Epithelial cell of prostate (primary cell): ENCODE data around the gene ADAMTS18.
"Not testable (repeated sequence)": the region's sequence is repeated elsewhere in the genome, so short reads cannot be mapped to it uniquely, and the experiment has no call there.

Source experiments
- DNase-seq: peaks from one replicate; pipeline ENCODE4 v3.0.0-alpha.2; 2011; ENCODE audit warnings: low read depth, low spot score
- H3K27ac ChIP-seq: fragments of 450-650 bp; 2 replicates; pipeline ENCODE4 v1.5.1; 2017; ENCODE audit warnings: mild to moderate bottlenecking

The ADAMTS18 gene, protein sequence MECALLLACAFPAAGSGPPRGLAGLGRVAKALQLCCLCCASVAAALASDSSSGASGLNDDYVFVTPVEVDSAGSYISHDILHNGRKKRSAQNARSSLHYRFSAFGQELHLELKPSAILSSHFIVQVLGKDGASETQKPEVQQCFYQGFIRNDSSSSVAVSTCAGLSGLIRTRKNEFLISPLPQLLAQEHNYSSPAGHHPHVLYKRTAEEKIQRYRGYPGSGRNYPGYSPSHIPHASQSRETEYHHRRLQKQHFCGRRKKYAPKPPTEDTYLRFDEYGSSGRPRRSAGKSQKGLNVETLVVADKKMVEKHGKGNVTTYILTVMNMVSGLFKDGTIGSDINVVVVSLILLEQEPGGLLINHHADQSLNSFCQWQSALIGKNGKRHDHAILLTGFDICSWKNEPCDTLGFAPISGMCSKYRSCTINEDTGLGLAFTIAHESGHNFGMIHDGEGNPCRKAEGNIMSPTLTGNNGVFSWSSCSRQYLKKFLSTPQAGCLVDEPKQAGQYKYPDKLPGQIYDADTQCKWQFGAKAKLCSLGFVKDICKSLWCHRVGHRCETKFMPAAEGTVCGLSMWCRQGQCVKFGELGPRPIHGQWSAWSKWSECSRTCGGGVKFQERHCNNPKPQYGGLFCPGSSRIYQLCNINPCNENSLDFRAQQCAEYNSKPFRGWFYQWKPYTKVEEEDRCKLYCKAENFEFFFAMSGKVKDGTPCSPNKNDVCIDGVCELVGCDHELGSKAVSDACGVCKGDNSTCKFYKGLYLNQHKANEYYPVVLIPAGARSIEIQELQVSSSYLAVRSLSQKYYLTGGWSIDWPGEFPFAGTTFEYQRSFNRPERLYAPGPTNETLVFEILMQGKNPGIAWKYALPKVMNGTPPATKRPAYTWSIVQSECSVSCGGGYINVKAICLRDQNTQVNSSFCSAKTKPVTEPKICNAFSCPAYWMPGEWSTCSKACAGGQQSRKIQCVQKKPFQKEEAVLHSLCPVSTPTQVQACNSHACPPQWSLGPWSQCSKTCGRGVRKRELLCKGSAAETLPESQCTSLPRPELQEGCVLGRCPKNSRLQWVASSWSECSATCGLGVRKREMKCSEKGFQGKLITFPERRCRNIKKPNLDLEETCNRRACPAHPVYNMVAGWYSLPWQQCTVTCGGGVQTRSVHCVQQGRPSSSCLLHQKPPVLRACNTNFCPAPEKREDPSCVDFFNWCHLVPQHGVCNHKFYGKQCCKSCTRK (N-terminal part only)

DNA sequence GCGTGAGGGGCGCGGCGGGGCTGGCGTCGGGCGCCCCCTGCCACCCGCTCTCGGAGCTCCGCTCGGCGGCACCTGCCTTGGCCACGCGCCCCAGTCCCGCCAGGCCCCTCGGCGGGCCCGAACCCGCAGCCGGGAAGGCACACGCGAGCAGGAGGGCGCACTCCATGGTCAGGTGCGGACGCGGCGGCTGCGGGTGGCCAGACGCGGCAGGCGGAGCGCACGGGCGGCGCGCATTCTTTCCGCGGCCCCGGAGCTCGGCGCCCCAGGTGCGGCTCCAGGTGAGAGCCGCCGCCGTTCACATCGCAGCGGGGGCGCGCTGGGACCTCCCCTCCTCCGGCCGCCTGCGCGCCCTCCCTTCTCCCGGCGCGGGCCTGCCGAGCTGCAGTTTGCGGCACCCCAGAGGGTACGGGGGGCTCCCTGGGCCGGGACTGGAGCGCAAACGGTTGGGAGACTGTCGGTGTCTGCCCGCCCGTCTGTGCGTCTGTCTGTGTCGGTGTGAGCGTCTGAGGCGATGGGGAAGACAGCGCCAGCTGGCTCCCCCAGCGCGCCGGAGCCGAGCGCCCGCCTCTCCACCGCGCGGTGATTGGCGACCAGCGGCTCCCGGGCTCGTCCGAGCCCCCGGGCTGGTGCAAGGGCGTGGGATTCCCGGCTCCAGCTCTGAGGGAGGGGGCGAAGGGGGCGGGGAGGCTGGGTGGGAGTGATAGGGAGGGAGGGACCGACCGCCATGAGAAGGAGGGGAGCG, at the start of gene ADAMTS18:
Gene ADAMTS18, minus strand, starts transcription at position 505 of the 742 bp plus-strand sequence. Its CDS starts 339 bp downstream, at position 166.
- no peak within 1 kb of the TSS for H3K27ac ChIP-seq
- no peak for DNase-seq

DNA sequence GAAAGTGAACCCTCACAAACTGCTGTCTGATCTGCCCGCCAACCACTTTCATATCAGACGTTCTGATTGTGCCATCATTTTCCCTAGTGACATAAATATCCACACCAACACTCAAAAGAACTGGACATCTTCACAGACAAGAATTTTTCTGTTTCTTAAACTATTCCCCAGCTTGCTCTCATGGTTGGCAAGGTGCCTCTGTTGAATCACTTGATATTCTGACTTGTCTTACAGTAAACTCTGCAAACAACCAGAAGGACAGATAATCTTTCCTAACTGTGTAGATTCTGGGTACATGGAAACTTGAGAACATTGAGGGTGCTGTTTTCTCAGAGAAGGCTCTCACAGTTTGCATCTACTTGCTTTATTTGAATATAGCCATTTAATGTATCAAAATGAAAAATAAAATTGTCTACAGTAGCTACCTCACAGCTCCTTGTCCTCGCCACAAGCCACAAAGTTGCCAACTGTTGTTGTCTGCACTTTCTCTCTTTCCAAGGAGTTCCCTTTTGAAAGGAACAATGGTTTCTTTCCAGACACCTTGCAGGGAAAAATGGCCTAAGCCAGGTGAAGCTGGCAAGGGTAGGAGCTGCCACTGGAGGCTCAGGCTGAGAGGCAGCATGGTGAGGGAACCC, 46.0 kb upstream of the ADAMTS18 start:
- no peak overlapping the region for H3K27ac ChIP-seq
- DNase-seq, result no peak

DNA sequence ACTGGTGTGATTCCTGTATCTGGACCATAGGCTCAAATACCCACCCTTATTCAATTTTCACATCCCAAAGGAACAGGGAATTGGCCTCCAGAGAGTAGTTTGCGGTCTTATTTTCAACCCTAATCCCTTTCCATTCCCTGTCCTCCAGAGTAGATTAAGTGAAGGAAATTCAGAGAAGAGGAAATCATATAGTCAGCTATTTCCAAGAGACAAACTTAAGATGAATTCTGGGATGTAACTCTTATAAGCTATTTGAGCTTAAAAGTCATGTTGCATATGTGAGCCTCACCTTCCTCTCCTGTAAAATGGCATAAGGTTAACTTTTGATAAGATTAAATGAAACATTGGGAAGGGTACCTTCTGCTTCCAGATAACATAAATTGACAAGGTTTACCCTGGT, 37.4 kb upstream of the ADAMTS18 start:
- no peak overlapping the region for H3K27ac ChIP-seq
- DNase-seq, result no peak

DNA sequence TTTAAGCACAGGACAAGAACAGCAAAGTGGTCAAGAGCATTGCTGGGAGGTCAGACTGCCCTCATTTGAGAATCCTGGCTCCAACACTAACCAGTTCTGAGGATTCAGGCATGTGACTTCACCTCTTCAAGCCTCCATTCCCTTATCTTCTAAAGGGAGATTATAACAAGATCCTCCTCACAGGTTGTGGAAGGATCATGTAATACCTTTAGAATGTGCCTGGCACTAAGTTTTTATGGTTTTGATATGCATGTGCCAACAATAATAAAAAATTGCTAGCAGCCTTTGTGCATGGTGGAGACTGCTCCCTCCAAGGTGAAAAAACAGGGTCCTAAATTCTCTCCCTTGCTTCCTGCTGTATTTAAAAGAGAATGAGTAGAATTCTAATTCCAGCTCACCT, 36.0 kb upstream of the ADAMTS18 start:
- no peak for DNase-seq
- H3K27ac ChIP-seq, result no peak overlapping the region

DNA sequence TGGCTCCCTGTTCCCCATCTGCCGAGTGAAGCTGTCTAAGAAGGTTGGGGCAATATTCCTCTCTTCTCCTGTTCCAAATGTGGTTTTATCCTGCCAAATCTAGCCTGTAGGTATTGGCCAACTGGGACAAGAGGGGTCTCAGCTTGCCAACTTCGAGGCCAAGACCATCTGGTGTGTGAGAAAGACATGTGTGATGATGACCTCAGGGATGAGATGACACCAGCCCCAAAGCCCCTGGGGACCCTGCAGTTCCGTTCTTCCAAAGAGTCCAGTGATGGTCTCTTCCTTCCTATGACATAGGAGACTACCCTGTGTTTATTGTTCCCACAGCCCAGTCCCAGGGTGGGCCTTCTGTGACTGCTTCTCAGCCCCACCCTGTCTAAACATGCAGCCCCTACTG, 34.8 kb upstream of the ADAMTS18 start:
- no peak overlapping the region for H3K27ac ChIP-seq
- no peak for DNase-seq

DNA sequence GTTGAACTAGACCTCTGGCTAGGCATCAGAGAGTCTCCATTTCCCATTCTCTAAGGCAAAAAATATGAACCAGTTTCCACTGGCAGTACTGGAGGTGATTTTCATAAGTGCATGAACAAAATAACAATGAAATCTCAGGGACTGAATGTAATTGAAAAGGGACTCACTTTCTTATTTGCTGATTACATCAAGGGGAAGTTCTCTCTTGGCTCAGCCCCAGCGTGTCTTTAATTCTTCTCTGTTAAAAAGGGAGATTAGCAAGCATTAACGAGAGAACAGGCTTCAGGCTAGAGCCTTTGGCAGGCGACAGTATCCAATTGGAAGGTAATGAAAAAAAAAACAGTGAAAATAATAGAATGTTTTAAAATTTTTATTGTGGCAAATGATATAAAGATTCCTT, 34.0 kb upstream of the ADAMTS18 start:
- no peak for DNase-seq
- H3K27ac ChIP-seq, result no peak overlapping the region

DNA sequence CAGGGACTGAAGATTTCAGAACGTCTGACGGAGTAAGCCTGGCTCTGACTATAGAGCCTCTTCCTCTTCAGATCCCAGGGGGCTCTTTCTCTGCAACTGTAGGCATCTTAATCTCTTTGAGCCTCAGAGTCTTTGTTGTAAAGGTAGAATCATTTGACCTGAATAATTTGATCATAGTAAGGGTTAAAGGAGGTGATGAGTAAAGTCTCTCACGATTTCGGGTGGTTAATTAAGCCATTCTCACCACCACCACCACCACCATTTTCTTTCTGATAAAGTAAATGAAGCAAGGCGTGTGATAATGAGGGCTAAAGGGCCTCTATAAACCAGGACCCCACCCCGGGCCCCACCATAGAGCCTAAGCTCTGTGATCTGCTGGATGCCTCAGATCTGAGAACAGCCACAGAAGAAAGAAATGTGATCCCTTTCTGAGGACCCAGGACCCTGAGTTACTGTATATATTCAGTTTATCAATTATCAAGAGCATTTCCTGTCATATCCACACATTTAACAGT, 33.0 kb upstream of the ADAMTS18 start:
- no peak for DNase-seq
- H3K27ac ChIP-seq, result no peak overlapping the region

DNA sequence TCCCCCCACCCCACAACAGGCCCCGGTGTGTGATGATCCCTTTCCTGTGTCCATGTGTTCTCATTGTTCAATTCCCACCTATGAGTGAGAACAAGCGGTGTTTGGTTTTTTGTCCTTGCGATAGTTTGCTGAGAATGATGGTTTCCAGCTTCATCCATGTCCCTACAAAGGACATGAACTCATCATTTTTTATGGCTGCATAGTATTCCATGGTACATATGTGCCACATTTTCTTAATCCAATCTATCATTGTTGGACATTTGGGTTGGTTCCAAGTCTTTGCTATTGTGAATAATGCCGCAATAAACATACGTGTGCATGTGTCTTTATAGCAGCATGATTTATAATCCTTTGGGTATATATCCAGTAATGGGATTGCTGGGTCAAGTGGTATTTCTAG, 28.8 kb upstream of the ADAMTS18 start:
- DNase-seq, H3K27ac ChIP-seq: not testable (repeated sequence)

DNA sequence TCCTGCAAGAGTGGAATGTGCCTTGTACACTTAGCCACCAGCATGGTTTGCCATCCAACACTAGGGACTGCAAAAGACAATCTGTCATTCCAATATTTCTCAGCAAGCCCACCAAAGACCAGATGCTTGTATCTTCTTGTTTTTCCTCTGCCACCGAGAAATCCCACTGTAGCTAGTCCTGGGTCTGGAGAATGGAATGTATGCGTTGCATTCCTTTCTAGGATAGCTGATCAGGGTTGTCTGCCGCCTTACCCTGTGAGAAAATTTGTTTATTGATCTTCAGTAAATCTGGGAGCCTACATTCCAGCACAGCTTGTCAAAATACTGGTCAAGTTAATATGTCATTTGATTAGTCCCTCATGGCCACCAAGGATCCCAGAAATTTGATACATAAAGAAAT, 28.1 kb upstream of the ADAMTS18 start:
- no peak for DNase-seq
- no peak overlapping the region for H3K27ac ChIP-seq

DNA sequence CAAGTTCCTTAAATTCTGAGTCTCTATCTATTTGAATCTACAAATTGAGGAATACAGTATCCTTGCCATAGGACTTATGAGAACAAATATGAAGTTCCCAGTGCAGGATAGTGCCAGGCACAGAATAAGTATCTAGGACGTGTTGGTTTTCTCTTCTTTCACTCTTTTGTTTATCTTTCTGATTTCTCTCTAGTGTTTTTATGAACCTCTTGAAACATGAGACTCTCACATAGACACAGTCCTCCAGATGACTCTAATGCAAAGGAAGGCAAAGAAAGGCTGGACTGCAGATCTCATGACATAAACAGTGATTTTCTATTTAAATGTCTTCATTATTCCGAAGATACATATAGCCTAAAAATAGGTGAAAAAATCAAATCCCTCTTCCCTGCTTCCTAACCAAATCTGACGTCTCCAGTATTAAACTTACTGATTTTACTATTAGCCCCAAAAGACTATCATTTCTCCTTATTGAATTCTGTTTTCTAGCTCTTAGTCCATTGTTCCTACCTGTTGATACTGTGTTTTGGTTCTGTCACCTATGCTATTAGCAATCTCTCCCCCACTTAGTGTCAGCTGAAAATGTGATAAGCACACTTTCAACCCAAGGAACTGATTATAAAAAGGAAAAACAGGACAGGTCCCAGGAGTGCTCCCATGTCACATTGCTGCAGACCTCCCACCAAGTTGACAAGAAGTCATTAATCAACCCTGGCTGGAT, 24.9 kb upstream of the ADAMTS18 start:
- H3K27ac ChIP-seq, result no peak overlapping the region
- DNase-seq, result no peak

DNA sequence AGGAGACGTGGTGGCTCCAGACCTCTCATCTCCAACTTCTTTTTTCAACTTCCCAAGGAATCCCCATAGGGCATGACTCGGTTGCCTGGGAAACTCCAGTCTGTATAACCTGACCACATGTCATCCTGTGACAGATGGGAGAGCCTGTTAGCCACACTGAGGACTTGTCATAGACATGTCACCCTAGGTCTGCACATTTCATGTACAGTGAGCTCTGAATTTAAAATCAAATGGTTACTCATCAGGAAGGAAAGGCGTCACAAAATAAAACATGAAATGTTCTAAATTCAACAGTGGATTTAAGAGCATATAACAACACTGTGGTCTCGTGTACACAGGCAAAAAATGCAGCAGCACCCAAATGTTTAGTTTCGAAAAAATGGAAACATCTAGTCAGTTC, 22.2 kb upstream of the ADAMTS18 start:
- H3K27ac ChIP-seq, result no peak overlapping the region
- no peak for DNase-seq

DNA sequence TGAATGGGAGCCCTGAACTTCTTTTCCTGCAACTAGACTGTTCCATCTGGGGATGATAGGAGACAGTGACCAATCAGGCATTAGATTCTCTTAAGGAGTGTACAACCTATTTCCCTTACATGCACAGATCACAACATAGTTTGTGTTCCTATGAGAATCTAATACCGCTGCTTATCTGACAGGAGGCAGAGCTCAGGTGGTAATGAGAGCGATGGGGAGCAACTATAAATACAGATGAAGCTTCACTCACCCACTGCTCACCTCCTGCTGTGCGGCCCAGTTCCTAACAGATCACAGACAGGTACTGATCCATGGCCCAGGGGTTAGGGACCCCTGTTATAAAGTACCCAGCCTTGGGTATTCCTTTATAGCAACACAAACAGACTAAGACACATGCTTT, 17.4 kb upstream of the ADAMTS18 start:
- no peak overlapping the region for H3K27ac ChIP-seq
- no peak for DNase-seq

DNA sequence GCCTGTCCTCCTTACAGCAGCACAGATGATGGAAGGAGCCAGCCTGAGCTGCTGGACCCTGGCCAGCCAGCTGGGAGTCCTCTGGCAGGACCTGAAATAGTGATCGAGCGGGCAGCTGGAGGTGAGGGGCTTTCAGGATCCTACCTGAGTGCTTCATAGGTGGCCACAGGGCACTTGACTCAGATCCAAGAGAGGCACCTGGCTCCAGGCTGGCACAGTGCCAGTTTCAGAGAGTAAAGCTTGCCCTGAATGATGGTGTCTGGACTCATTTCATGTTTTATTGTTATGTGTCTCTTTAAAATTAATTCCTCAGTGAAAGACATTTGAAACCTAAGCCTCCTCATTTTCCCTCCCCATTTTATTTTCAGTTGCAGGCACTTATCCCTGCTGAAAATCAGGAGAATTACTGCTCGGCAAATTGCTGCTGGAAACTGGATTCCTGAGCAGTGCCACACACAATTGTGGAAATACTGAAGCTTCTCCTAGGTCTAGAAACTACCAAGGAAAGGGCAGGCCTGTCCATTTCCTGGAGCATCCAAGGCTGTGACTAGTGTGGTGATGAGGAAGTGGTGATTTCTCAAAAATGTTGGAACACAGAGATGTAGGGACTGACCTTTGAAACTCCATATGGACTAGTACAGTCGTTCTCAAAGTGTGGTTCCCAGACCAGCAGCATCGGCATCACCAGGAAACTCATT, 16.1 kb upstream of the ADAMTS18 start:
- DNase-seq, result no peak
- no peak overlapping the region for H3K27ac ChIP-seq

DNA sequence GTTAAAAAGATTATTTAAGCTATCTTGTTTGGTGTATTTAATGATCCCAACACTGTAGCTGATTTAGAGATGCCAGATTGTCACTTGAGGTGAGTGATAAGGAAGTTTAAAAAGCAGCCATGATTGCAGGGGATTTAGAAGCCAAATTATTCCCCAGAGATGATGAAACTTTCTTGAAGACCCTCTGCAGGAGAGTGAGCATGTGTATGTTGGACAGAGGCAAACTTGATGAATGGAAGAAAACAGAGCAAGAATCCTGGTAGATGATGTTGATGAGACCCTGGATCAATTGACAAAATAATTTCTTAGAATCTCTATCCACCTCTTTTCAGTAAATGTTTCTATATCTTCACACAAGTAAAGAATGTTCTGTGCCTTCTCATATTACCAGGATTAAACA, 14.4 kb upstream of the ADAMTS18 start:
- no peak overlapping the region for H3K27ac ChIP-seq
- no peak for DNase-seq

DNA sequence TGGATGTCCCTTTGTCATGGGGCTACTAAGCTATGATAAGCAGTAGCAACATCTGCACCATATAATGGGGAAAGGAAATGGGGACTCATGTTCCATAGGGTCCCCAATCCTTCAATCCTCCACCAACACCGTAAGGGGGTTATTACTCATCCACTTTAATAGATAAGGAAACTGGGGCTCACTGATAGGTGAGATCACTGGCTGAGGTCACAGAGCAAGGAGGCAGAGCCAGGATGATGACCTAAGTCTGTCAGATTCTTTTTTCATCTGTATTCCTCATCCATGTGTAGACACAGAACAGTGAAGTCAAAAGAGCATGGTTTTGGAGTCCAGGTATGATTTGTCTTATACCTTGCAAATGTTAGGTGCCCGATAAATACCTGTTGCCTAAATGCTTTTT, 10.5 kb upstream of the ADAMTS18 start:
- no peak for DNase-seq
- no peak overlapping the region for H3K27ac ChIP-seq

DNA sequence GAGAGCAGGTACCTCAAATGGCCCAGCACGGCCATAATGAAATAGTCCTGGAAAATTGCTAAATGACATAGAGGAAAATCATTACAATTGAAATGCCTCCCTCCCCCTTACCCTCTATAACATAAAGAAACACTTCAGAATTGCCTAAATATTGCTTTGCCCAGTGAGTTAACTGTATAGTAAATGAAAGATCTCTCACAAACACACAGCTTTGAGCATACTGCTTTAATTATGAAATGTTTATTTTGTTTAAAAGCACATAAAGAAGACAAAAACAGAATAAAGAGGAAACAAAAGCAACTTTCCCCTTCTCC, 9.3 kb upstream of the ADAMTS18 start:
- no peak for DNase-seq
- no peak overlapping the region for H3K27ac ChIP-seq

DNA sequence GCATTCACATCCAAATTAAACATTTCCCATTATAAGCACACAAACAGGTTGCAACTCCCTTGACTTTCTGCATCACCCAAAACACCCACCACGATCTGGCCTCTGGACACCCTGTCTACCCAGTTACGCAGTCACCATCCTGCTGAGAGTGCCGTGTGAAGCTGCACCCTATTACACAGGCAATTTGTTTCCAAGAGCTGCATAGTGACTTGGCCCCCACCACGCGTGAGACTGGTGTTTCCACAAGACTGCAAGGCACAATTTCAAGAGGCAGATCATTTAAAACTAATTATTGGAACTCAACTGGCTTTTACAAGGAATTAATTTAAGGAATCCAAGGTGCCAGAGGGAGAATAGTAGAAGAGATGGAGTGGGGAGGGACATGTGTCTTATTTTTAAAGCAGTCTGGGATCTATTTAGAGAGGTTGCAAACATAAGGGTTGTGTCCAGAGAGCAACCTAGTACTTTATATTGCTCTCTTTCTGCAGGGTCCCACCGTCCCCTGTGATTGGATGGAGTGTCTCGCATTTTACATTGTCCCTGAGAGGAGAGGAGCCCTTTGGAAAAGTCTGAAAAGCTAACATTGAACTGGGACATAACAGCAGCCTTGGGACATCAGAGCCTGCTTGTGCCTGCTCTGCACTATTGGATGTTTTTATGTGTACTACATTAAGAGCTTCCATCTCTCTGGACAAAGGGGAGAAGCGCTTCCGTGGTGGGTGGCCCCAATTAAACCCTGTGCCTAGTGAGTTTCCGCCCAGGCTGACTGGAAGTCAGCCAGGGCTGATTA, 8.7 kb upstream of the ADAMTS18 start:
- no peak for DNase-seq
- no peak overlapping the region for H3K27ac ChIP-seq

DNA sequence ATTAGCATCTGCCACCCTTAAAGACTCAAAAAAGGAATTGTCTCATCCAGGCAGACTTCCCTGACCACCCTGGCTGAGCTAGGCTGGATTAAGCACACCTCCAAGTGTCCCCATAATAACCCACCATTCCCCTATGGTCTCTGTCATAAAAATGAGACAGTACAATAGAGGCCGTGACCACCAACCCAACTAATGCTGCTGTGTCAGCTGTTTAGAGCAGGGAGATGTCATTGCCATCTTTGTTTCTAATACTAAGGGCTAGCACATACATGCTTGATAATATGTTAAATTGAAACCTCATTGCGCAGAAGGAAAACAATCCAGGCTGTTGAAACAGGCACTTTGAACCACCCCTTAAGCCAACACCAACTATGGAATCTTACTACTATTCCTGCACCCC, 7.2 kb upstream of the ADAMTS18 start:
- H3K27ac ChIP-seq, result no peak overlapping the region
- DNase-seq, result no peak
